Right renal pelvis (tissue), 4 donors: ENCODE results near the gene PRF1. TPM values are rescaled to one million over a fixed set of nuclear protein-coding genes. Genes with fewer than 3 reads are reported as not detected.
"Not testable (repeated sequence)": the region's sequence is repeated elsewhere in the genome, so short reads cannot be mapped to it uniquely, and the experiment has no call there.

ENCODE experiments used
- DNase-seq, 4 donors: peaks; one replicate each; pipeline ENCODE4 v3.0.0-alpha.2; 2013; ENCODE audit warnings: low read depth in 4 of 4, low spot score in 3 of 4, missing footprints in 1 of 4
- polyA plus RNA-seq, 4 donors: library from polyadenylated mRNA; unstranded; fragments of 120-200 nt; gene quantifications; one replicate each; pipeline ENCODE4 v1.2.1, GENCODE V29; 2013; ENCODE audit not compliant: insufficient read length in 4 of 4

Gene PRF1
- polyA plus RNA-seq, 4 donors: 0.40 to 1.0 (median 0.63) TPM

GRCh38 chr10:70618663-70619062 lies 16.1 kb upstream of the PRF1 start:
- no peak for DNase-seq

GRCh38 chr10:70617798-70618568 lies 15.4 kb upstream of the PRF1 start:
- no peak for DNase-seq

GRCh38 chr10:70616761-70617160 lies 14.2 kb upstream of the PRF1 start:
- no peak for DNase-seq

GRCh38 chr10:70615784-70616522 lies 13.4 kb upstream of the PRF1 start:
- DNase-seq: no peak

- DNase-seq: no peak
Measured at GRCh38 chr10:70615211-70615610, 12.7 kb upstream of the PRF1 start.

- DNase-seq: not testable (repeated sequence)
Measured at GRCh38 chr10:70614364-70614763, 11.8 kb upstream of the PRF1 start.

GRCh38 chr10:70613941-70614340 lies 11.4 kb upstream of the PRF1 start:
- no peak for DNase-seq

- DNase-seq: no peak
Measured at GRCh38 chr10:70607936-70608335, 5.4 kb upstream of the PRF1 start.

- no peak for DNase-seq
Measured at GRCh38 chr10:70605161-70605560, 2.6 kb upstream of the PRF1 start.

GRCh38 chr10:70604106-70604505 lies 1.6 kb upstream of the PRF1 start:
- DNase-seq: no peak

GRCh38 chr10:70603449-70603801 lies 884 bp upstream of the PRF1 start:
- no peak for DNase-seq

GRCh38 chr10:70601746-70602145 lies 795 bp downstream of the PRF1 start:
- DNase-seq: no peak

- no peak for DNase-seq
Measured at GRCh38 chr10:70600512-70601395, 1.8 kb downstream of the PRF1 start.

- no peak for DNase-seq
Measured at GRCh38 chr10:70599791-70600190, 2.8 kb downstream of the PRF1 start.

- no peak for DNase-seq
Measured at GRCh38 chr10:70599319-70599718, 3.2 kb downstream of the PRF1 start.

GRCh38 chr10:70598857-70599295 lies 3.7 kb downstream of the PRF1 start:
- no peak for DNase-seq

- no peak for DNase-seq
Measured at GRCh38 chr10:70597856-70598815, 4.4 kb downstream of the PRF1 start.

GRCh38 chr10:70596860-70597809 lies 5.4 kb downstream of the PRF1 start:
- no peak for DNase-seq
